Endothelial cell of umbilical vein (primary cell): ENCODE measurements around the gene RPL3. TPM values are rescaled to one million over a fixed set of nuclear protein-coding genes. Genes with fewer than 3 reads are reported as not detected.
"Not testable (repeated sequence)": the region's sequence is repeated elsewhere in the genome, so short reads cannot be mapped to it uniquely, and the experiment has no call there.

ENCODE experiments used
- BruUV-seq: library from RNA; stranded (reverse); fragments of 400-500 nt; replicated peaks from 2 replicates; lab custom pipeline; 2021; lab: Mats Ljungman, UMichigan
- CTCF ChIA-PET: fragments of 300-600, 350-600 bp; sonication (Branson Sonifier 250); formaldehyde crosslinking; loops from one replicate; lab custom pipeline; 2021; ENCODE audit warnings: antibody characterized with exemption, inconsistent platforms; lab: Charles Lee
- POLR2A ChIA-PET: fragments of 300-600, 350-600 bp; sonication (Branson Sonifier 250); formaldehyde crosslinking; loops from one replicate; lab custom pipeline; 2021; ENCODE audit warnings: antibody characterized with exemption, inconsistent platforms; lab: Charles Lee
- DNase-seq: peaks from one replicate; pipeline ENCODE4 v3.0.0-alpha.2; 2011; ENCODE audit warnings: low read depth, low spot score
- FAIRE-seq: peaks from 2 replicates; lab custom pipeline; 2011; peaks lifted over from hg19 to GRCh38; lab: Jason Lieb, UNC
- H2AFZ ChIP-seq: 2 replicates; pipeline ENCODE4 v1.6.0; 2012; ENCODE audit warnings: low read depth, low read length, control low read depth, inconsistent platforms
- H3K27ac ChIP-seq: 2 replicates; pipeline ENCODE4 v1.5.1; 2011; ENCODE audit warnings: low read depth, mild to moderate bottlenecking, control low read depth, low read length, moderate library complexity; ENCODE audit not compliant: insufficient read depth
- H3K27me3 ChIP-seq, 2 experiments: 2 replicates each; pipeline versions ENCODE4 v1.6.0 to v1.6.1; 2011; ENCODE audit warnings: low read length in 2 of 2, mixed read lengths in 1 of 2; ENCODE audit not compliant: control insufficient read depth in 2 of 2, insufficient read depth in 2 of 2
- H3K36me3 ChIP-seq, 2 experiments: 2 replicates in 1 of 2; 3 replicates in 1 of 2; pipeline ENCODE4 v1.5.1; 2011; ENCODE audit warnings: low read length in 2 of 2, mild to moderate bottlenecking in 1 of 2, moderate library complexity in 1 of 2; ENCODE audit not compliant: control insufficient read depth in 2 of 2, insufficient read depth in 2 of 2; ENCODE audit errors: extremely low read depth in 1 of 2
- H3K4me1 ChIP-seq: 3 replicates; pipeline ENCODE4 v1.5.1; 2011; ENCODE audit warnings: mild to moderate bottlenecking, low read length; ENCODE audit not compliant: control insufficient read depth, insufficient read depth; ENCODE audit errors: extremely low read depth
- H3K4me2 ChIP-seq: 2 replicates; pipeline ENCODE4 v1.6.1; 2011; ENCODE audit warnings: low read length, control low read depth, mixed read lengths; ENCODE audit not compliant: insufficient read depth
- H3K4me3 ChIP-seq, 3 experiments: fragments of 200-600 bp in 1 of 3; sonication (generic), shearing (Covaris generic) in 1 of 3; replicated peaks in 1 of 3; 2 replicates each; pipeline ENCODE4 v1.5.1; 2011 to 2016; ENCODE audit warnings: control low read depth in 3 of 3, low read length in 3 of 3, mild to moderate bottlenecking in 2 of 3, inconsistent platforms in 1 of 3, low read depth in 1 of 3, moderate library complexity in 1 of 3; ENCODE audit not compliant: insufficient read depth in 1 of 3
- H3K79me2 ChIP-seq: 2 replicates; pipeline ENCODE4 v1.6.0; 2012; ENCODE audit warnings: low read length, inconsistent platforms; ENCODE audit not compliant: control insufficient read depth, insufficient read depth
- H3K9ac ChIP-seq: replicated peaks from 2 replicates; pipeline ENCODE3; 2011; ENCODE audit warnings: low read length, control low read depth; ENCODE audit not compliant: insufficient read depth; ENCODE audit errors: extremely low read depth
- H3K9me1 ChIP-seq: replicated peaks from 3 replicates; pipeline ENCODE4 v1.6.0; 2011; ENCODE audit warnings: mild to moderate bottlenecking, low read length; ENCODE audit not compliant: control insufficient read depth, insufficient read depth; ENCODE audit errors: extremely low read depth
- H3K9me3 ChIP-seq: replicated peaks from 2 replicates; pipeline ENCODE4 v1.5.1; 2012; ENCODE audit warnings: low read length, inconsistent platforms; ENCODE audit not compliant: control insufficient read depth, insufficient read depth
- H4K20me1 ChIP-seq: replicated peaks from 2 replicates; pipeline ENCODE3; 2011; ENCODE audit warnings: mild to moderate bottlenecking, low read length; ENCODE audit not compliant: control insufficient read depth, insufficient read depth; ENCODE audit errors: extremely low read depth
- EZH2 ChIP-seq: IDR thresholded peaks from 2 replicates; pipeline ENCODE4 v1.6.1; 2012; ENCODE audit warnings: borderline replicate concordance, low read depth, mild to moderate bottlenecking, moderate library complexity, low read length, inconsistent platforms; ENCODE audit not compliant: severe bottlenecking
- FOS ChIP-seq: IDR thresholded peaks from 2 replicates; pipeline ENCODE4 v1.6.1; 2011; ENCODE audit warnings: mild to moderate bottlenecking, low read length, moderate library complexity, borderline replicate concordance; ENCODE audit not compliant: insufficient read depth
- JUN ChIP-seq: IDR thresholded peaks from 2 replicates; pipeline ENCODE4 v1.6.1; 2011; ENCODE audit warnings: borderline replicate concordance, low read depth; ENCODE audit not compliant: insufficient read length, insufficient read depth
- dilution Hi-C: fragments of 300-500 bp; cut with MboI; formaldehyde crosslinking; loops from one replicate; pipeline ENCODE4 v1.15.0; 2019; ENCODE audit warnings: low sequenced_read_pairs; ENCODE audit not compliant: extremely low pct_ligation_motif_present
- intact Hi-C: fragments of 100-400 bp; cut with micrococcal nuclease; formaldehyde crosslinking; loops from one replicate; pipeline ENCODE4 v1.10.0; 2022
- polyA plus RNA-seq, 4 experiments: library from polyadenylated mRNA; depleted of rRNA in 3 of 4; stranded (reverse) in 3 of 4; unstranded in 1 of 4; fragments of >200 nt; gene quantifications; 2 replicates each; pipeline versions ENCODE4 v1.2.1 to v1.2.3, GENCODE V29; 2011 to 2012; ENCODE audit warnings: missing spikeins in 1 of 4
- total RNA-seq: library from RNA; stranded (reverse); gene quantifications from 2 replicates; pipeline ENCODE4 v1.2.3, GENCODE V29; 2021

Gene RPL3
- total and polyA plus RNA-seq, 2 donors (not counting 3 experiments of a cell fraction or from before 2014, with no cell fraction given) = 1,954 to 4,065 TPM

- no TSS peak for BruUV-seq
- no peaks in the 10 kb centered on the region for H3K36me3 ChIP-seq
- intact Hi-C loops = no loop called here
- no peaks in the 10 kb centered on the region for H4K20me1 ChIP-seq
- no peaks in the 10 kb centered on the region for H3K4me1 ChIP-seq
- TF ChIP-seq EZH2 (no peak), JUN (no peak), FOS (peak; percentile 25)
- dilution Hi-C loops = no loop called here
- H2AFZ ChIP-seq = no peak overlapping the region
- POLR2A ChIA-PET = no interaction called here
- no peaks in the 10 kb centered on the region for H3K79me2 ChIP-seq
- FAIRE-seq (peak; percentile 31), DNase-seq (no peak)
- no peak overlapping the region for H3K27ac ChIP-seq
- no peaks in the 10 kb centered on the region for H3K9me1 ChIP-seq
- H3K9ac ChIP-seq = no peak overlapping the region
- CTCF ChIA-PET = no interaction called here
- H3K27me3 ChIP-seq = no peaks in the 10 kb centered on the region
- H3K4me3 ChIP-seq = no peak overlapping the region
- H3K9me3 ChIP-seq = no peaks in the 10 kb centered on the region
- no peak overlapping the region for H3K4me2 ChIP-seq
Measured at GRCh38 chr22:39325392-39325932, 6.0 kb upstream of the RPL3 start.

DNA sequence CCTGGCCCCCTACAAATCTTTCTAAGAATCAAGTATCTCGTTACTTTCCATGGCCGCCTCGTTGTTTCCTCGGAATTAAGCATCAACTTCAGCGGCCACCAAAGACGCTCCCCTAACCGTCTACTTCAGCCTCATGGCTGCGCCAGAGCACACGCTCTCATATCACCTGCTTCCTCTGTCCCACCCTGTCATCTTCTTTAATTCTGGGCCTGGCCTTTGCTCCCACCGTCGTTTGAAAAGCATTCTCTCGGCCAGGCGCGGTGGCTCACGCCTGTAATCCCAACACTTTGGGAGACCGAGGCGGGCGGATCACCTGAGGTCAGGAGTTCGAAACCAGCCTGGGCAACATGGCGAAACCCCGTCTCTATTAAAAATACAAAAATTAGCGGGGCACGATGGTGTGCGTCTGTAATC is 1.2 kb upstream of the RPL3 start:
- H3K27me3 ChIP-seq, intact Hi-C loops, H3K9me1 ChIP-seq, H3K9me3 ChIP-seq, DNase-seq, H4K20me1 ChIP-seq, H3K9ac ChIP-seq, dilution Hi-C loops, H2AFZ ChIP-seq, H3K4me3 ChIP-seq, FAIRE-seq, BruUV-seq: not testable (repeated sequence)
- H3K27ac ChIP-seq = peak overlapping the region; percentile 96
- ChIA-PET POLR2A (interaction anchor here (0.6 to 2.2 kb wide), 7 partner anchors 10 to 980 kb away, joined by 3 to 16 read pairs (median 4); no protein-coding TSS in a partner anchor), CTCF (interaction anchor here (1.0 to 5.5 kb wide), 5 partner anchors 10 to 31 kb away, joined by 3 to 42 read pairs (median 4); partner anchors contain the start of gene SYNGR1)
- H3K36me3 ChIP-seq = peaks cover 13 to 20% of the 10 kb centered on the region in 2 experiments
- H3K4me2 ChIP-seq = peak overlapping the region; percentile 58
- H3K4me1 ChIP-seq = peaks cover 18% of the 10 kb centered on the region
- H3K79me2 ChIP-seq = peaks cover 38% of the 10 kb centered on the region
